Activated naive CD8-positive, alpha-beta T cell treated with anti-CD3 and anti-CD28 coated beads for 36 hours (primary cell): ENCODE data around the gene DNAAF3. TPM values are rescaled to one million over a fixed set of nuclear protein-coding genes. Genes with fewer than 3 reads are reported as not detected.

Experiments used
- total RNA-seq, 2 experiments: library from RNA; stranded (reverse); gene quantifications; one replicate each; pipeline ENCODE4 v1.2.3, GENCODE V29; 2021

DNAAF3 gene
- total RNA-seq, 2 experiments from 2014 or later = not detected

Other genes with a start within 250 kb of the DNAAF3 start
- not detected for gene NLRP7, start 219.1 kb downstream of the DNAAF3 start, total RNA-seq
- gene NLRP2, start 200.2 kb downstream of the DNAAF3 start, total RNA-seq = 10 to 100 TPM; 19.9 to 20.8 TPM
- not detected for gene GP6, start 128.3 kb downstream of the DNAAF3 start, total RNA-seq
- 10 to 100 TPM; 21.7 to 24.0 TPM for gene RDH13, start 103.5 kb downstream of the DNAAF3 start, total RNA-seq
- gene EPS8L1, start 90.7 kb downstream of the DNAAF3 start, total RNA-seq = 1 to 10 TPM; 1.3 to 1.5 TPM
- gene PPP1R12C, start 49.0 kb downstream of the DNAAF3 start, total RNA-seq = 10 to 100 TPM; 67.2 to 73.5 TPM
- not detected for gene TNNT1, start 17.4 kb downstream of the DNAAF3 start, total RNA-seq
- under 1 TPM in 1 of 2 experiments, not detected in 1; 0.25 TPM for gene TNNI3, start 8.9 kb downstream of the DNAAF3 start, total RNA-seq
- gene SYT5, start 13.7 kb upstream of the DNAAF3 start, total RNA-seq = not detected
- not detected for gene PTPRH, start 42.9 kb upstream of the DNAAF3 start, total RNA-seq
- gene TMEM86B, start 62.1 kb upstream of the DNAAF3 start, total RNA-seq = 1 to 10 TPM; 7.3 to 7.9 TPM
- 100 to 1,000 TPM; 226 to 227 TPM for gene PPP6R1, start 92.4 kb upstream of the DNAAF3 start, total RNA-seq
- 10 to 100 TPM; 68.0 to 69.7 TPM for gene HSPBP1, start 113.5 kb upstream of the DNAAF3 start, total RNA-seq
- gene BRSK1, start 117.4 kb upstream of the DNAAF3 start, total RNA-seq = 1 to 10 TPM; 5.6 to 6.4 TPM
- not detected for gene TMEM150B, start 158.7 kb upstream of the DNAAF3 start, total RNA-seq
- gene KMT5C, start 173.3 kb upstream of the DNAAF3 start, total RNA-seq = 10 to 100 TPM; 14.9 to 15.4 TPM
- gene COX6B2, start 188.1 kb upstream of the DNAAF3 start, total RNA-seq = not detected
- gene GARIN5B, start 196.6 kb upstream of the DNAAF3 start, total RNA-seq = not detected
- not detected for gene IL11, start 203.8 kb upstream of the DNAAF3 start, total RNA-seq
- not detected for gene TMEM190, start 210.2 kb upstream of the DNAAF3 start, total RNA-seq
- gene TMEM238, start 217.7 kb upstream of the DNAAF3 start, total RNA-seq = 10 to 100 TPM; 10.1 to 10.8 TPM
- gene RPL28, start 219.3 kb upstream of the DNAAF3 start, total RNA-seq = 1,000 to 10,000 TPM; 2,585 to 2,613 TPM
- 100 to 1,000 TPM; 323 to 325 TPM for gene UBE2S, start 241.2 kb upstream of the DNAAF3 start, total RNA-seq